BJ (cell line): ENCODE data around the gene EFNA5. TPM values are rescaled to one million over a fixed set of nuclear protein-coding genes. Genes with fewer than 3 reads are reported as not detected.

Experiments
- CTCF ChIA-PET: fragments of 350-600 bp; formaldehyde crosslinking; extraction: SDS; loops from one replicate; lab custom pipeline; 2021; ENCODE audit warnings: antibody characterized with exemption, inconsistent platforms; lab: Yijun Ruan, JAX
- POLR2A ChIA-PET: fragments of 300-600 bp; sonication (Branson Sonifier 250); formaldehyde crosslinking; extraction: SDS; loops from one replicate; lab custom pipeline; 2021; ENCODE audit warnings: antibody characterized with exemption; lab: Charles Lee
- DNase-seq: peaks from one replicate; pipeline ENCODE4 v3.0.0-alpha.2; 2011; ENCODE audit warnings: low read depth
- H3K27me3 ChIP-seq: 2 replicates; pipeline ENCODE4 v1.6.0; 2011; ENCODE audit warnings: low read length; ENCODE audit not compliant: control insufficient read depth, insufficient read depth
- H3K36me3 ChIP-seq: 2 replicates; pipeline ENCODE4 v1.5.1; 2011; ENCODE audit warnings: low read length; ENCODE audit not compliant: control insufficient read depth, insufficient read depth
- H3K4me3 ChIP-seq: 2 replicates; pipeline ENCODE4 v1.5.1; 2011; ENCODE audit warnings: low read depth, mild to moderate bottlenecking, control low read depth, low read length
- polyA plus RNA-seq: library from polyadenylated mRNA; depleted of rRNA; stranded (reverse); fragments of >200 nt; gene quantifications from 2 replicates; pipeline ENCODE4 v1.2.3, GENCODE V29; 2011
- TF ChIP-seq, protein P1 (sequence below): IDR thresholded peaks from 2 replicates; pipeline ENCODE4 v1.5.1; 2011; ENCODE audit warnings: low read depth, mild to moderate bottlenecking, control low read depth, inconsistent platforms, low read length, moderate library complexity; ENCODE audit not compliant: insufficient read depth

Gene EFNA5
- polyA plus RNA-seq, 1 experiment: 0.67 TPM

DNA sequence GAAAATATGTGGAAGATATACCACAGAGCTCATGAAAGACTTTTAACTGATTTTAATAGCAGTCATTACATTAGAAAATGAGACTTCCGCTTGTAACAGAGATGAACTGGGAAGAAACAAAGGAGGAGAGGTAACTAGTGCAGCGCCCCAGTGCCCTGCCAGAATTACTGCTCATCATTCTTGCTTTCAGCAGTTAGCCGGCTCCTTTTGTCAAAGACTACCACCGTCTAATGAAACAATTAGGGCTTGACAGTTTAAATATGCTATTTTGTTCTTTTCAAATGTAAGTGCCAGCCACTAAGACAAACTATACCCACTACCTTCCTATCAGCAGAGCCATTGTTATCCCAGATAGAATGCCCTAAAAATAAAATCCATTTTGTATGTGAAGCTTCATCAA, 328.4 kb downstream of the EFNA5 start:
- Histone ChIP-seq H3K36me3 (no peaks in the 10 kb centered on the region), H3K4me3 (no peak overlapping the region), H3K27me3 (no peaks in the 10 kb centered on the region)
- CTCF ChIA-PET: no interaction called here
- no peak for DNase-seq
- POLR2A ChIA-PET: no interaction called here
- TF ChIP-seq, protein P1, sequence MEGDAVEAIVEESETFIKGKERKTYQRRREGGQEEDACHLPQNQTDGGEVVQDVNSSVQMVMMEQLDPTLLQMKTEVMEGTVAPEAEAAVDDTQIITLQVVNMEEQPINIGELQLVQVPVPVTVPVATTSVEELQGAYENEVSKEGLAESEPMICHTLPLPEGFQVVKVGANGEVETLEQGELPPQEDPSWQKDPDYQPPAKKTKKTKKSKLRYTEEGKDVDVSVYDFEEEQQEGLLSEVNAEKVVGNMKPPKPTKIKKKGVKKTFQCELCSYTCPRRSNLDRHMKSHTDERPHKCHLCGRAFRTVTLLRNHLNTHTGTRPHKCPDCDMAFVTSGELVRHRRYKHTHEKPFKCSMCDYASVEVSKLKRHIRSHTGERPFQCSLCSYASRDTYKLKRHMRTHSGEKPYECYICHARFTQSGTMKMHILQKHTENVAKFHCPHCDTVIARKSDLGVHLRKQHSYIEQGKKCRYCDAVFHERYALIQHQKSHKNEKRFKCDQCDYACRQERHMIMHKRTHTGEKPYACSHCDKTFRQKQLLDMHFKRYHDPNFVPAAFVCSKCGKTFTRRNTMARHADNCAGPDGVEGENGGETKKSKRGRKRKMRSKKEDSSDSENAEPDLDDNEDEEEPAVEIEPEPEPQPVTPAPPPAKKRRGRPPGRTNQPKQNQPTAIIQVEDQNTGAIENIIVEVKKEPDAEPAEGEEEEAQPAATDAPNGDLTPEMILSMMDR: no peak

DNA sequence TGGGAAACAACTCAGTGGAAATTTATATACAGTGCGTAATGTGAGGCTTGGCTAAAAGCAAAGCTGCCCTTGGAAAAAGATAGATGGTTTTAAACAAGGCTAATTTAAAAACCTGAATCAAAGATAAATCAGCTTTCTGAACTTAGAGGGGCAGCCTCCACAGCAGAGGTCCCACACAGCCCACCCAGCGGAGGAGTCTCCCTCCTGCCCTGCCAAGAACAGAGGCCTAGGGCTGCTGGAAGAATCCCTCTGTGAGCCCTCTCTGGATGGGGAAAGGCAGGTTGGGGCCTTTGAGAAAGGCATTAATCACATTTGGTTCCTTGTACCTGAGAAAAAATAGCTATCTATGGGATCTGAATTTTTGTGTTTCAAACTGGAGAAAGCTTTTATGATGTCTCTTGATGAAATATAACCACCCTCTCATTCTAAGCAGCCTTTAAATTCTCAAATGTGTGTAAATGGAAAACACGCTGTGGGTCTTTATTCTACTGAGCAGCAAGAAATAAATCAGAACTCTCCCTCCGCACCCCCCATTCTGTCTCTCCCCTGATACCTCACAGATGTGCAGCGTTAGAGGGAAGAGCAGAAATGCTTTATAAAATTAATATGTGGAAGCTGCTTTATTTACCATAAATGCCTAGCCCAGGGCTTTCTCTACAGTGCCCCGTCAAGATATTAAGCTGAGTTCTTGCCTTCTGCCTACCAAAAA, 329.2 kb downstream of the EFNA5 start:
- H3K4me3 ChIP-seq: no peak overlapping the region
- CTCF ChIA-PET: no interaction called here

DNA sequence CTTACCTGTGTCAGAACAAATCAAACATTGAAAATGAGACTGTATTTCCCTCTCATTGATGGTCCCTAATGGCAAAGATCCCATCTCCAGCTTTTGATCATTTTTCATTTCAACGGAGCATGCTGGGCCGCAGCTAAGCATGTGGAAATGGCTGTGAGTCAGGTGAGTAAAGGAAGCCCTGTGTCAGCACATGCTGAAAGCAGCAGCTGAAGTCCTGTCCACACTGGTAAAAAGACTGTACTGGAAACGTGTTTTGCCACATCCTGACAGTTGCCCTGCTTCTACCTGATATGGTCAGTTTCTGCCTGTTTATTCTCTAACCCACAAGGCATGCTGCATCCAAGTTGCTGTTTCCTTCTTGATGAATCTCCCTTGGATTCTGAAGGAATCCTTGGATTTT, 330.1 kb downstream of the EFNA5 start:
- POLR2A ChIA-PET: no interaction called here

More for the DNA sequence above, 329.2 kb downstream of the EFNA5 start:
- H3K27me3 ChIP-seq: no peaks in the 10 kb centered on the region
- no peaks in the 10 kb centered on the region for H3K36me3 ChIP-seq
- POLR2A ChIA-PET: no interaction called here
- no peak for DNase-seq
- TF ChIP-seq, protein P1: no peak

DNA sequence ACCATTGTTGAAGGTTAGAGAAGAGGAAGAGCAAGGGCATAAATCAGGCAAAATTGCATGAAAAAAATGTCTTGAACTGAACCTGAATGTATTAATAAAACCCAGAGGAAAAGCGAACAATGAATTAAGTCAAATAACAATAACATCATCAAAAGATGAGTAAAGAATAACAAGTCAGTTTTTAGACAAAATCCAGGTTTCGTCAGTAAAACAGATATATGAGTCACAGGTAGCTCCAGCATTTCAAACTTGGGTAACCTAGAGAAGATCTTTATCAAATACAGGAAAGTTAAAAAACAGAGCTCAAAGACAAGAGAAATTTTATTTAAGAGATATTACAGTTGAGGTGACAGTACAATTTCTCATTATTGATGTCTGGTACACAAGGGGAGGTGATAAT, 332.4 kb downstream of the EFNA5 start:
- POLR2A ChIA-PET: no interaction called here
- Histone ChIP-seq H3K36me3 (no peaks in the 10 kb centered on the region), H3K4me3 (no peak overlapping the region), H3K27me3 (no peaks in the 10 kb centered on the region)
- CTCF ChIA-PET: no interaction called here
- DNase-seq: no peak
- TF ChIP-seq, protein P1: no peak

More for the DNA sequence above, 330.1 kb downstream of the EFNA5 start:
- Histone ChIP-seq H3K36me3 (no peaks in the 10 kb centered on the region), H3K27me3 (no peaks in the 10 kb centered on the region), H3K4me3 (no peak overlapping the region)
- no peak for DNase-seq
- TF ChIP-seq, protein P1: no peak
- CTCF ChIA-PET: no interaction called here

DNA sequence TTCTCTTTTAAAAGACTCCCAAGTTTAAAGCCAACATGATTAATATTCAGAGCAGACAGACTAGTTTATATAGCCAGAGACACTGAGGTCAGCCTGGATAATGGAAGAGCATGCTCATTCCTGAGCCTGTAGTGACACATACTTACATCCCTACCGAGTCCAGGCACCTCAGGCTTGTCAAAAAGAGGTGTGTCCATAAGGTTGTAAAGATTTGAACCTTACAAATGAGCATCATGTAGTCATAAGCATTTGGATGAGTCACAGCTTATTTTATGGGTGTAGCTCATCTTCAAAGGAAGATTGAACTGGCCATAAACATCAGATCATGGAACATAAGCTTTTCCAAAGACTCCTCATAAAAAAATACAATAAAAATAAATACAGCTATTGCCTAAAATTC, 333.5 kb downstream of the EFNA5 start:
- no peaks in the 10 kb centered on the region for H3K27me3 ChIP-seq
- TF ChIP-seq, protein P1: no peak
- H3K4me3 ChIP-seq: no peak overlapping the region
- ChIA-PET POLR2A (no interaction called here), CTCF (interaction anchor here (1.1 kb wide), 1 partner anchor 22 kb away, joined by 3 read pairs; no protein-coding TSS in a partner anchor)
- no peak for DNase-seq
- H3K36me3 ChIP-seq: no peaks in the 10 kb centered on the region
